Embryonic facial prominence (tissue), 1 donor: Measurements from ENCODE around the gene DNAH11.
"Not testable (repeated sequence)": the region's sequence is repeated elsewhere in the genome, so short reads cannot be mapped to it uniquely, and the experiment has no call there.

Experiments
- DNase-seq: peaks from one replicate; pipeline ENCODE4 v3.0.0-alpha.2; 2016; ENCODE audit errors: extremely low spot score

Gene DNAH11

DNA sequence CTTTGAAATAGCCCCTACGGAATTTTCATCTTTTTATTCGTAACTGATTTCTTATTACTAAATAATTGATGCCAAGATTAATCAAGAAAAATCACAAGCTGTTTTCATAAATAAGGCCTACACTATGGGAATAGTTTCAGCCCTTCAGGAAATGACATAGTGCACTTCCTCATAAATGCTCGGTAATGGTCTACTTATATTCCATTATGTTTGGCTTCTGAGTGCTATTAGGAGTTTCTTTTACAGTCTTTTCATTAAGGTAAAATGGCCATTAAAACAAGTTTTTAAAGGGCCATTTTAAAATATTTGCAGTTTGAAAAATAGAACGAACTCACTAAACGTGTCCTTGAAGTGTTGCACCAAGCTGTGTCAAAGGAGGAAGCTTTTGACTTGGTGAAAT lies 174.5 kb downstream of the DNAH11 start:
- DNase-seq: no peak

DNA sequence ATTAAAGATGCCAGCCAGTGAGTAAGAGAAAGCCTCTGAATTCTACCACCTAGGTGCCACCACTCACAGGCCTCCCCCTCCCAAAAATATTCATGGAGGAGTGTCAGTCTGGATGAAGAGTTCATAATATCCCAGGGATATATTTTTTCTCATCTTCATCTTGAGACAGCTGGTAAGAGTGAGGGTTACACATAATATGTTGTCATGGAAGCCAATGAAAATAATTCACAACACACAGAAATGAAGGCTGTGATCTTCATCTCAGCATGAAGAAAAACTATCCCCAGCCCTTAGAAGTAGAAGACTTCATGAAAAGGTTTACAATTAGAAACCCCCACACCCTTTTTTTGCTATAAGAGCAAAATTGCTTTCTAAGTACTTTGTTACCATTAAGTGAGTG lies 175.6 kb downstream of the DNAH11 start:
- DNase-seq: no peak

DNA sequence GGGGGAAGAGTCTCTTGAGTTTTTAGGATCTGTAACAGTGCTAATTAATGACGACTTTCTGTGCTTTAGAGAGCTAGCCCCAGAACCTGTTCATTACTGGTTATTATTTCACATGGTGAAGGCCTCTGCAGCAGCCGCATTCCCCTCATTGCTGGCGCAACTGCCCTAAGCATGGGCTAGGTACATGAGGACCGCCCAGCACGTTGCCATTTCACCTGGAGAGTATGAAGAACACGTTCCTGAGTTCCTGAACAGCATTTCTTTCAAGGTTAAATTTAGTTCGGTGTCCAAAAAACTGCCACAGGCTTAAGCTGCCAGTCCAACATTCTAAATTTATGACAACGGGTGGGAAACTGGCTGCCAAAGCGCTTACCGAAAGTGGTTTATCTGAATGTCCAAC lies 177.0 kb downstream of the DNAH11 start:
- DNase-seq: no peak

DNA sequence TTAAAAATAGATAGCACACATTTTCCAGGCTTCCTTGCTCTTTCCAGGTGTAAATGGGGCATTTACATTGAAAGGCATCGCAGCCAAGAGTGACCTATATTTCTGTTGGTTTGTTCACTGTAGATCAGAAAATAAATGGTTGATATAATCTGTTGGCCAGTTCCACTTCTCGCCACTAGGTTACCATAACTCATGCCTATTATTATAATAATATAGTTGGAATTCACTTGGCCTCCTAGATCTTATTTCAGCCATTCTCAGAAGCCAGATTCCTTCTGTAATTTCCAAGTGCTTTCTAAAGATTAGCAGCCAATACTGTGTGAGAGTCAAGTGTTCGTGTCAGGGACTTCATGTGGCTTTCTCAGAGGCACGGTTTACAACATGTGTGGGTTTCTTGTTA lies 179.5 kb downstream of the DNAH11 start:
- no peak for DNase-seq

DNA sequence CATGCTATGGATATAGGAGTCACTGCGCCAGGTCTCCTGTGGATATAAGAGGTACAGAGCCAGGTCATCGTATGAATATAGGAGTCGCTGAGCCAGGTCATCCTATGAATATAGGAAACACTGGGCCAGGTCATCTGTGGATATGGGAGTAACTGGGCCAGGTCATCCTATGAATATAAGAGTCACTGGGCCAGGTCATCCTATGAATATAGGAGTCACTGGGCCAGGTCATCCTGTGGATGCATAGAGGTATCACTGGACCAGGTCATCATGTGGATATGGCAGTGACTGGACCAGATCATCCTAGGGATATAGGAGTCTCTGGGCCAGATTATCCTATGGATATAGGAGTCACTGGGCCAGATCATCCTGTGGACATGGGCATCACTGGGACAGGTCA lies 181.7 kb downstream of the DNAH11 start:
- no peak for DNase-seq

DNA sequence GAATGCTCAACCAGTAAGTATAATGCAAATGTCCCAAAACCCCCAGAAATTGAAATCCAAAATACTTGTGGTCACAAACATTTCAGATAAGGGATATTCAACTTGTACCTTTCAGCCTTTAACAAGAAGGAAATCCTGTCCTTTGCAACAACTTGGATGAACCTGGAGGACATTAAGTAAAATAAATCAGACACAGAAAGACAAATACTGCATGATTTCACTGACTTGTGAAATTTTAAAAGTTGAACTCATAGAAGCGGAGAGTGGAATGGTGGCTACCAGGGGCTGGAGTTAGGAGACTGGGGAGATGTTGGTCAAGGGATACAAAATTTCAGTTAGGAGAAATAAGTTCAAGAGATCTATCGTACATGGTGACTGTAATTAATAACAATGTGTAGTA lies 187.6 kb downstream of the DNAH11 start:
- no peak for DNase-seq

DNA sequence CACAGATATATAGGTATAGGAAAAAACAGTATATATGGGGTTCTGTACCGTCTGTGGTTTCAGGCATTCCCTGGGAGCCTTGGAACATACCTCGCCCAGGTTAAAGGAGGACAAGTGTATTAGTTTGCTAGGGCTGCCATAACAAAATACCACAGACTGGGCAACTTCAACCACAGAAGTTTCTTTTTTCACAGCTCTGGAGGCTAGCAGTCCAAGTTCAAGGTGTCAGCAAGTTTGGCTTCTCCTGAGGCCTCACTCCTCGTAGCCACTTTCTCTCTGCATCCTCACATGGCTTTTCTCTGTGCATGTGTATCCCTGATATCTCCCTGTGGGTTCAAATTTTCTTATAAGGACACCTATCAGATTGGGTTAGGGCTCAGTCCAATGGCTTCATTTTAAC lies 189.1 kb downstream of the DNAH11 start:
- no peak for DNase-seq

DNA sequence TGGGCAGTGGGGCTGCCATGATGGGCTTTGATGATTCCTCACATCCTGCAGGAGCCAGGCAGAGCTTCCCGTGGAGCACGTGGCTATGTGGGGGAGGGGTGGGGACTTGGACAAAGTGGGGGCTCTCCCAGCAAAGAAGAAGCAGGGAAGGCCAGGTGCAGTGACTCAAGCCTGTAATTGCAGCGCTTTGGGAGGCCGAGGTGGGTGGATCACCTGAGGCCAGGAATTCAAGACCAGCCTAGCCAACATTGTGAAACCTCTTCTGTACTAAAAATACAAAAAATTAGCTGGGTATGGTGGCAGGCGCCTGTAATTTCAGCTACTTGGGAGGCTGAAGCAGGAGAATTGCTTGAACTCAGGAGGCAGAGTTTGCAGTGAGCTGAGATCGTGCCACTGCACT lies 190.1 kb downstream of the DNAH11 start:
- DNase-seq: not testable (repeated sequence)

DNA sequence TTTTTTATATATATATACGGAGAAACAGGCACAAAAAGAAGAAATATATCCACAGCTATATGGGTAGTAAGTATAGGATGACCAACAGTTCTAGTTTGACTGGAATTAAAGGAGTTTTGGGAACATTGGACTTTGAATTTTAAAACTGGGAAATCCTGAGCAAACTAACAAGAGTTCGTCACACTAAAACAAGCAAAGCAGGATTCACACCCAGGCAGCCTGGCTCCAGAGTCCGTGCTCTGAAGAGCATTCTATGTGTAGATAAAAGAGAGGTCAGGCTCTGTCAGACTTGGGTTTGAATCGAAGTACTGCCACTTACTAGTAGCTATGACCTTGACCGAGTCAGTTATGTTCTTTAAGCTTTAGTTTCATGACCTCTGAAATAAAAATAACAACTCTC lies 191.0 kb downstream of the DNAH11 start:
- DNase-seq: no peak

DNA sequence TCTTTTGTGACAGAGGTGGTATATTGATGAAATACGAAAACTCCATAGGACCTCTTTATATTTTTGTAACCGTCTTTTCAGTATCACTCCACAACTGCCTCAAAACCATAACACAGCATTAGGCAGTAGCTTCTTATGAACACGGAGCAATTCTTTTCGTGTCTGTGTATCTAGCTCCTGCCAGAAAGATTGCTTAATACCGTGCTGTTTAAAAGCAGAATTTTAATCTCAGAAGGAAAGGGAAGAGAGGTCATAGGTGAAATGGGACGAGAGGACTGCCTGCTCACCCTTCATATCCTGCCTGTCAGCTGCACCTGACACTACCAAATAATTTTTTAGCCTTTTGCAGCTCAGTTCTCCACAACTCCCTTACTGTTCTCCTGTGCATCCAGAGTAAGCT lies 200.7 kb downstream of the DNAH11 start:
- DNase-seq: no peak

DNA sequence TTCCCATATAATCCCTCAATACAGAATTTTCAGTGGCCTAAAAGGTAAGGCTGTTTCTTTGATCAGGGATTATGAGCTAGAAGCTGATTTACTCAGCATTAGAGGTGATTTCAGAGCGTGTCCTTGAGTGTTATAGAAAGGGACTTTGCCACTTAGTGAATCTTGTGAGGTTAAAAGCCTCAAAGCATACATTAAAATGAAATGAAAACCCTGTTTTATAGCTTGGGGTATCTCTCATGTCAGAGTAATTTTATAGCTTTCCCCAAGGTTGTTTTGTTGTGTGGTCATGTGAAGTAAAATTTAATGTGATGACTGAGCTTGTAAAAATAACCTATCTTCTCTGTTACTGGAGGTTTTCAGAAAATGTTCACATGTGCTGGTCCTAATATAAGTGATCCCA lies 204.1 kb downstream of the DNAH11 start:
- no peak for DNase-seq

DNA sequence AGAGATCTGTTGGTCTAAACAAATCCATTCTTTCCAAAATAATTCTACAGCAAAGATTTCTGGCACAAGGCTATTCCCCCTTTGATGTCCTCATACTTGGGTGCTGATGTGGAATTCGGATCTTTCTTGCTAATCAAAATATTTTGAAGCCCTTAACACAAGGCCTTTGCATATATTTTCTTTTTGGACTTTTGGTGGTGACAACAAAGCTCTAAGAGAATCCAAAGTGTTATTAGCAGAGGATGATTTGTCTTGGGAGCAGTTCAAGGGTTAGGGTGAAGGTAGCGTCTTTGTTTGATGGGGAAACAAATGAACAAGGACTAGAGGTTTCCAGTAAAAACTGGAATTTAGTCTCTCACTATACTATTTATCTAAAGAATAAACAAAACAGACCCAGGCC lies 205.0 kb downstream of the DNAH11 start:
- DNase-seq: no peak

DNA sequence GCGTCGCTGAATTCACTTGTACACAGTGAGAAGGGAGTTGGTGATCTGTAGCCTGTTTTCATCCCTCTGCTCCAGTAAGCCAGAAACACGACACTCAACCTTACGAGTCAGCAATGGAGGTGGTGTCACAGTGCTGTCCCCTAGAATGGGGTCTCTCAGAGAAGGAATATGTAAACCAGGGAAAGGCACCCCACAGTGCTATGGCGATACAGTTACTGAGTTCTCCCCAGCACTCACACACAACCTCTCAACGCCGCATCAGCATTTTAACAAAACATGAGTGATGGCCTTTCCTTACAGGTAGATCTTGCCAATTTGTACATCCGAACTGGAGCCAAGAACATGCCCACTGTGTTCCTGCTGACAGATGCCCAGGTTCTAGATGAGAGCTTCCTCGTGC lies 206.5 kb downstream of the DNAH11 start:
- no peak for DNase-seq

DNA sequence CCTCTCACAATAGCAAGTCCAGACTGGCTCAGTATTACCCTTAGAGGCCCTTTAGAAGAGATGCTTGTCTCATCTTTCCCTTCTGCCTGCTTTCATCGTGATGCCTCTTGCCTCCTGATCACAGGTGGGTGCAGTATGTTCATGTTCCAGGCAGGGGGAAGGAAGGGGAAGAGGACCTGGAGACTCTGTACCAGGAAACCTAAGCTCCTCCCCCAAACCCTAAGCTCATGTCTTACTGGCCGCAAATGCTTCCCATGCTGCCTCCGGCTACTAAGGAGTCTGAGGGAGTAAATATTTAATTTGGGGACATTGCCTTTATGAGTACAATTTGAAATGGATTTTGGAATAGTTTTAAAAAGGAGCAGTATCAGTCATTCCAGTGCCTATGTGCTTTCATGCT lies 210.2 kb downstream of the DNAH11 start:
- DNase-seq: no peak

DNA sequence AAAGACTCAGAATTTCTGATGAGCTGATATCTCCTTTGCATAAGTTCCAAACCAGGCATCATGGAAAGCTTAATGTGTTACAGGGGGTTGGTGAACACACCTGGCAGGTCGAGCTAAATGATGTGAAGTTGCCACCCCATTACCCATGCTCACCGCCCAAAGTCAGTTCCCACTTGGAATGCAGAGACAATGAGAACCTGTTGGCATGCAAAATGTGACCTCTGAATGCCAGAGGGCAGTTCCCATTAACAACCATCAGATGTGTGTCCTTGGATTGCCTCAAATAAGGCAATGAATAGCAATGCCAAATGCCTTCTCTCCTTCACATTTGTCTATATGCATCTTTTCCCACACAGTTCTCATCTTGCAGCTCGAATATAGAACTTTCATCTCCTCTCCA lies 212.1 kb downstream of the DNAH11 start:
- no peak for DNase-seq

DNA sequence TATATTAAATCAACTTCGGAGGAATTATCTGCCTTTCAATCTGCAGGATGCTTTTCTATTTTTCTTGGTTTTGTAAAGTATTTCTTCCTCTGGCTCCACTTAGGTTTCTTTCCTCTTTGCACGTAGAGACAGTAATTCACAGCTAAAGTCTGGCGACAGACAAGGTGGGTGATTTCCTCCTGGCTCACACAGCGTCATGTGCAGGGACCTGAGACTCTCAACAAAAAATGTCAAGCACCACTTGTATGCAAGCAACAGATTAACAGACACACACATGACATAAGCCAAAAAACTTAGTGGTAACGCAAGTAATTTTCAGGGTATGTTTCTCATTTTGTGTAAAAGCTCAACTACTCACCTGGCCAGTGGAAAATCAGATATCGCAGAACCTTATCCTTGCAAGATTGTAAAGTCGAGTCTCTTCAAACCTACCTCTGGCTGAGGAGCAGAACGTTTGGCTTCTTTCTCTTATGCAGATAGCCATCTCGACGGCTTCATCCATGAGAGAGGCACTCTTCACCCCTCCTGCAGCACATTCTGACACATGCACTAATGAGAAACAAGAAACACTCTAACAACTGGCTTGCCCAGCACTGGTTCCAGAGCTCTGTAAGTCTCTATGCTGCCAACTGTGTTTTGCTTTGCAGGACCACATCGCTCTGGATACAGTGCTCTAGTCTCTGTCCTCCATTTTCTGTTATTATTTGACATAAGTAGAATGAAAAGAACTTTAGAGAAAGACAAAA lies 214.9 kb downstream of the DNAH11 start:
- no peak for DNase-seq

DNA sequence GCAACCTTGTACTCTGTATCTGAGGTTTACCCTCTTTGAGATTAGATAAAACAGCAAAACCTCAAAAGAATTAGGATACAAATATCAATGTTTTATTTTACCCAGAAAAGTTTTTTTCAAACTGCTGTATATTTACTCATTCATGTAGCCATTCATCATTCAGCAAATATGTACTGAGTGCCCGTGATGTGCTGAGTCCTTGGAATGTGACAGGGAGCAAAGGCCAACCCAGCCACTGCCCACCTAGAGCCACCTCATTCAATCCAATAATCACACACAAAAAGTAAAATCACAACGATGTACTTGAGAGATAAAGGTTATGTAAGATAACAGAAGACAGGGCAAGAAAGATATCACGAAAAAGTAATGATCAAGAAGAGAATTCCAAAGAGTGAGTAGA lies 215.4 kb downstream of the DNAH11 start:
- DNase-seq: no peak

DNA sequence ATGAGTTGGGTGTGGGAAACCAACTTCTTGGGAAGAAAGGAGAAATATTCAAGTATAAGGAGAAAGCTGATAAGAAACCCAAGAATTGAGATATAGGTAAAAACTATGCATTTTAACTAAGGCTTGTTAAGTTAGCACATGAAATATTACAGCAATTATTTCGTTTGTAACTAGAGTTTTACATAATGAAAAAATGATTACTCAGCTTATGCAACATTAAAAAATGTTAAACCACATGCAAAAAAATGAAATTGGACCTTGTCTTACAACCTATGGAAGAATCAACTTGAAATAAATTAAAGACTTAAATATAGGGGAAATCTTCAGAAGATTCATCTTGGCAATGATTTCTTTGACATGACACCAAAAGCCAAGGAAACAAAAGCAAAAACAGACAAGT lies 219.6 kb downstream of the DNAH11 start:
- DNase-seq: no peak

DNA sequence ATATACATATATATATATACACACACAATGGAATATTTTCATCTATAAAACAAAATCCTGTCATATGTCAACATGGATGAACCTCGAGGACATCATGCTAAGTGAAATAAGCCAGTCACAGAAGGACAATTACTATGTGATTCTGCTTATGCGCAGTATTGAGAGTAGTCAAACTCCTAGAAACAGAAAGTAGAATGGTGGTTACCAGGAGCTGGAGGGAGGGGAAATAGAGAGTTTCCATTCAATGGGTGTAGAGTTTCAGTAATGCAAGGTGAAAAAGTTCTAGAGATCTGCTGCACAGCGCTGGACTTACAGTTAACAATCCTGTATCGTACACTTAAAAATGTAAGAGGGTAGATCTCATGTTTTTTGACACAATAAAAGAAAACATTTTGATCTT lies 221.0 kb downstream of the DNAH11 start:
- no peak for DNase-seq

DNA sequence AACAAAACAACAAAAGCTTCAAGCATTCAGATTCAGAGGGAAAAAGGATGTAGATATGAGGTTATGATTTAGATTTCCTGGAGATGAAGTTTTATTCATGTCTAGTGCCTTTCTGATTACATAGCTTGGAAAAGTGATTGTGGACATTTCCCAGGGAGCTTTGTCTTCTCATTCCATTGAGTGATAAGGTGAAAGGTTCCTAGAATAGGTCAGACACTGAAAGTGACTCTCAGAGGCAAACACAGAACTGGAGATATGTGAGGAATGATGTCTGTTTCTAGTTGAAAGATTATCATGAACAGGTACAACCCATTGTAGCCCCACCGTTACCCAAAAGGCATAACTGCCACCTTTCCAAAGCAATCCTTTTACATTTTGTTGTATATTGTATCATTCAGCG lies 223.4 kb downstream of the DNAH11 start:
- DNase-seq: no peak

DNA sequence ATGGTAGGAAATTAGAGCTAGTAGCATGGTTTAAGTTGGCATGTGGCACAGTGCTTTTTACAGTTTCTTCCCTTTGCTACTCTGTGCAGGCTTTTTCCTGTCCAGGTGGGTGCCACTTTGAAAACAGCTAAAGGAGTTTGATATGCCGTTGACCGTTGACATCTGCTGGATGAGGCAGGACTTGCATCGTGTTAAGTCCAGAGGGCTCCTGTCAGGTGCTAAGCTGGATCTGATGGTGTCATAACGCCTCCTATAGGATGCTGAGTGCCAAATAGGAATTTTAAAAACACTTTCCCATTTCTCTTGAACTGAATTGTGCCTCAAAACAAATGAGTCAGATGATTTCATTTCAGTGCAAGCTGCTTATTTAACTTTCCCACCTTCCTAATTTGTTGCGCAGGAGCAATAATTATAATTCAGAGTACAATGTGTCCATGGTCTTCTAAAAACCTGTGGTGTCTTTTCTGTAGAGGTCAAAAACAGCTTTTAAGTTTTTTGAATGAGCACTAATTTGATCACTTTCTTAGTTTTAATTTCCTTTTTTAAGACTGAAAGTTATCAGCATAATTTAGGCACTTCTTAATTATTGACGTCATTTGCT lies 224.6 kb downstream of the DNAH11 start:
- peak; percentile 50 for DNase-seq

DNA sequence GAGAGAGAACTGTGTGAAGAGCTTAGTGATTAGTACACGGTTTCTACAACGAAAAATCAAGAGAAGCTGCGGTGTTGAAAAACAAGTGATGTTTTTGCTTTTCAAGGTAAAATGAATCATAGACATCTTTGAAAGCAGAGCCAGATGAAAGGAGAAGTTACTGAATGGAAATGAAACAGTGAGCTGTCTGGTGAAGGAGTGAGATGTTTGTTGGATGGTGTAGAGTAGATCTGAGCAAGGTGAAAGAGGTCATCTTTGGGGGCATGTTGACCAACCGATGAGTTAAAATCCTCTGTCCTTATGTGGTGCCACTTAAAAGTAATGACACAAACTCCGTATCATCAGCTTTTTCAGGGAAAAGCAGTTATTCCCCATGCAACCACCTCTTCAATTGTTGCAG lies 225.4 kb downstream of the DNAH11 start:
- no peak for DNase-seq

DNA sequence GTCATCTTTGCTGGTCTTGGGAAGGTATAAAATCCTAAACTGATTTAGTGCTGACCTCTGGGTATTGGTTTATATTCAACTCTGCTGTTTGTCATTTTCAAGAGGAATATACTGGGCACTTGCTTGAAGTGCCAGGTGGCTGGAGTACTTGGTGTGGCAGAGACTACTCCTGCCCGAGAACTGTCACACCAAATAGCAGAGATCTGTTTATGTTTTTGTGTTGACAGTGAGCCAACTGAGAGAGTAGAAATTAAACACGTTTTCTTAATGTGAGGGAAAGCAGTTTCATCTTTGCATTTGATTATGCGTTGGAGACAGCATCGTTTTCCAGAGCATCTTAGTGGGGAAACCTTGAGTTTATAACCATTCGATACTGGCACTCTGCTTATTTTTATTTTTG lies 228.4 kb downstream of the DNAH11 start:
- DNase-seq: no peak
